Right ventricle myocardium inferior (tissue), 1 donor: ENCODE measurements around the gene WIPF1. TPM values are rescaled to one million over a fixed set of nuclear protein-coding genes. Genes with fewer than 3 reads are reported as not detected.

Source experiments
- ATAC-seq: fragments of 200-7000 bp; cut with Tn5 transposase; one replicate; pipeline ENCODE4 v1.9.1; 2020; ENCODE audit warnings: mild to moderate bottlenecking, moderate library complexity
- DNase-seq: peaks from one replicate; pipeline ENCODE4 v3.0.0; 2021; ENCODE audit errors: missing footprints
- intact Hi-C: fragments of 100-400 bp; cut with DNase I; formaldehyde crosslinking; loops from one replicate; pipeline ENCODE4 v1.11.0; 2022
- total RNA-seq: library from RNA; stranded (reverse); fragmentation: NEBNext Ultra II Directional; extraction: Animal tissue kit (Norgen Biotek cat#: 25700); gene quantifications from one replicate; pipeline ENCODE4 v1.2.1, GENCODE V29; 2021
- donor health status: DM: no; HTN: yes; CAD: no; lungs with severe emphysema.

WIPF1 gene
- total RNA-seq, 1 donor from 2014 or later: 19.4 TPM

DNA sequence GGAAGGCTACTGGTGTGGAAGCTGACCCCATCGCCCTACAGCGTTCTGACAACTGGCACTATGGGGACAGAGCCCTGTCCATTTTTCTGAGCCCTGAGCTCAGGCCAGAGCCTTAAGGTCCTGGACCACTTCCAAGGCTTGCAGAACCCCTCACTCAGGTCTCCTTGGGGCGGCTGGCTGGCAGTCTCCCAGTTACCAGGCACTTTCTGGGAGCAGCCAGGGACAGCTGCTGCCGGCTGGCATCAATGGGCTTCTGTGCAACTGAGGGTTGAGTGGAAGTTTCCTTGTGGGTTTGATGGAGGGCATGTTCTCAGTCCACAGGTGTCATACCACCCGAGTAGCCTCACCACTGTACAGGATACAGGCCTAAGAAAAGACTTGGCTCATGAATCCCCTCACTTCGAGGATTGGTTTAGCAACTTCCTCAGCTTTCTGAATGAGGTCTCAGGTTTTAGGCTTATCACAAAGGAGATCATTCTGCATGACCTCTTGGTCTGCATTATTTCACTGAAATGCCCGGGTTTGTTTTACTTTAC lies 27.4 kb upstream of the WIPF1 start:
- intact Hi-C loops: no loop called here
- no peak for ATAC-seq
- DNase-seq: no peak

DNA sequence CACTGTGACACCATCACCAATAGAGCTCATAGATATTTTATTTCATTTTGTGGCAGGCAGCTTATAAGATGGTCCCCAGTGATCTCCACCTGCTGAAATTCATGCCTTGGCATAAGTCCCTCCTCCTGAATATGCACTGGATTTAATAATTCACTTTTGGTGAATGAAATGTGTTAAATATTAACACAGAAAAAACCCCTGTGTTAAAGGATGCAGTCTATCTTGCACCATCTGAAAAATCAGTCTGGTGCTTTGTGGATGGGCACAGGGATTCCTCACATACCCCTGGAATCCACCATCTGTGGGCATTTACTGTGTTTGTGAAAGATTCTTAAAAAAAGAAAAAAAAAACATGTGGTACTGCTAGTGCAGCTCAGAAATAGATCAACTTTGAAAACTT lies 26.1 kb upstream of the WIPF1 start:
- no peak for DNase-seq
- no peak for ATAC-seq
- intact Hi-C loops: no loop called here

- ATAC-seq: no peak
- intact Hi-C loops: no loop called here
- no peak for DNase-seq
Measured at GRCh38 chr2:174623106-174623637, 25.6 kb upstream of the WIPF1 start.

DNA sequence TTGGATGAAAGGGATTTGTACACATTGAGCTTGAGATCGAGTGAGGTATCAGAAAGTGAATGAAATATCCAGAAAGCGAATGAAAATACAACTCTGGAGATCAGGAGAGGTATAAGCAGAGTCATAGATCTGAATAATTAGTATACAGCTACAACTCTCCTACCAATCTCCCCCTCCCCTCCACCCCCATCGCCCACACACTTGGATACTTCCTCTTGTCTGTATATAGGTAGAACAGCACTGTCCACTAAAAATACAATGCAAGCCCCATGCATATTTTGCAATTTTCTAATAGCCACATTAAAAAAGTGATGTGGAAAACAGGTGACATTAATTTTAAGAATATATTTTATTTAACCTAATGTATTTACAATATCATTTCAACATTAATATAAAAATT lies 23.7 kb upstream of the WIPF1 start:
- DNase-seq (no peak), ATAC-seq (no peak)
- intact Hi-C loops: no loop called here

DNA sequence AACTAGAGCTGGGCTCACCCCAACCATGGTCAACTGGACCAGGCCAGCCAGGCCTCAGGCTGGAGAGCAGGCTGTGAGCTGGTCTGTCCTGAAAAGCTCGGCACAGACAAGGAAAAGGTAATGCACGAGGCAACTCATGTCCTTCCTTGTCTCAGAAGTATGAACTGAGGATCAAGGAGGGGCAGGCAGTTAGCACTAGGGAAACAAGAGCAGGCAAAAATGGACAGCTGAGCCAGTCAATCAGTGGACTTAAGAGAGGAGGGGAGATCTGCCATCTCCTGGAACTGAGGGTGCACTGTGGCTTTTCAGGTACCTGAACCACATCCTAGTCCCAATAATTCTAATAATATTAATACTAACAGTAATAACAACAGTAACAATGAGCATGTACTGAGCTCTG lies 20.6 kb upstream of the WIPF1 start:
- no peak for ATAC-seq
- DNase-seq: no peak
- intact Hi-C loops: no loop called here

GRCh38 chr2:174617718-174618117 lies 20.1 kb upstream of the WIPF1 start:
- intact Hi-C loops: no loop called here
- no peak for DNase-seq
- ATAC-seq: no peak

GRCh38 chr2:174617120-174617519 lies 19.5 kb upstream of the WIPF1 start:
- intact Hi-C loops: no loop called here

DNA sequence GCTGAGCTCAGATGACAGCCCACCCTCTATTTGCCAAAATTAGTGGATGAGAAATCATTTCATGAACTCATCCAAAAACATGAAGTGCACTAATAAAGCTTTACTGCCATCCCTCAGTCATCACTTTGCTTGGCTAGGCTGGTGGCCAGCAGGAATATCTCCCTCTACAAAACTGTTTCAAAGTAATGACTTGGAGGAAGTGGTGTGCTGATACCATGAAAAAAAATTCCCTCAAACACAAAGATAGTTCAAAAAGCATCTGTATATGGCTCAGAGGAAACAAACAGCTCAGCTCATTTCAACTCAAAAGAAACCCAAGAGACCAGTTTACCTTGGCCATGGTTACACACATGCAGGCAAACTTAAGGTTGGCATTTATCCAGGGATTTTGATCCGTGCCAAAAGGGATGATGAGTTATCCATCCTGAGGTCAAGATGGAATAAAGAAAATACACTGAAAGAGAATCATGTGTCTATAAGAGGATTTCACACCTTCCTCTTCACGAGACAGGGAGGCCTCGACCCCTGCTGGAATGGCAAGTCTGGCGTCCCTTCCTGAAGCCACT lies 18.4 kb upstream of the WIPF1 start:
- intact Hi-C loops: no loop called here
- ATAC-seq (peak; percentile 78), DNase-seq (no peak)

More at GRCh38 chr2:174617120-174617519, 19.5 kb upstream of the WIPF1 start:
- peak; percentile 53 for ATAC-seq
- no peak for DNase-seq

DNA sequence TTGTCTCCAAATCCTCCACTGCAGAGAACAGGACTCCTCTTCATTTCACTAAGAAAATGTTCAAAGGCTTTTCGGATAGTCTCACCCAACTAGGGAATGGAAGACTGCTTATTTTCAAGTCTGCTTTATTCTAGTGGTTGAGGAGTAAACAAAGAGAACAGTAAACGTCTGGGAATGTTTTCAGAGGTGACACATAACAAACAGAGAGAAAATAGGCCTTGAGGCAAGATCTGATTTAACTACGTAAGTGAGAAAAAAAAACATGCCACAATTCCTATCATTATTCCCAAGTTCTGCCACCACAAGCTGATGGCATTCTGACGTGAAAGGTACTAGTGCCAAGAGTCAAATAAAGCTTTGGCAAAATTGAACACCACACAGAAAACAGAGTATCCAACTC lies 16.7 kb upstream of the WIPF1 start:
- no peak for ATAC-seq
- intact Hi-C loops: no loop called here
- DNase-seq: no peak

DNA sequence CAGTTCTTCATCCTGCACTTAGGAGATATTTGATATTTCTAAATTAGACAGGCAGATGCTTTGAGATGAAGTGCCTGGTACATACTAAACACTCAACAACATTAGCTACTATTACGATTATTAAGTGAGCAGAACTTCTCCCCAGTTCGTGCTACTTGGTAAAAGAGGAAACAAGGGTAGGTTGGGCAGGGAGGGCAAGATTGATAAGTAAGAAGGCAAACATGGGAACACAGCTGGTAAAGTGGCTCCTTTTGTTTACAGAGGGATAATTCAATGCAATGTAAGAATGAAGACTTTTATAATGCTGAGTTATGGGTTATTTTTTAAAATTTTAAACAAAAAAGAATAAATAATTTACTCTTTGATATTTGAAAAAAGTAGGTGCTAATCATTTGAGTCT lies 15.9 kb upstream of the WIPF1 start:
- DNase-seq: no peak
- intact Hi-C loops: no loop called here
- no peak for ATAC-seq

GRCh38 chr2:174612970-174613369 lies 15.4 kb upstream of the WIPF1 start:
- DNase-seq: no peak
- intact Hi-C loops: no loop called here
- ATAC-seq: no peak

DNA sequence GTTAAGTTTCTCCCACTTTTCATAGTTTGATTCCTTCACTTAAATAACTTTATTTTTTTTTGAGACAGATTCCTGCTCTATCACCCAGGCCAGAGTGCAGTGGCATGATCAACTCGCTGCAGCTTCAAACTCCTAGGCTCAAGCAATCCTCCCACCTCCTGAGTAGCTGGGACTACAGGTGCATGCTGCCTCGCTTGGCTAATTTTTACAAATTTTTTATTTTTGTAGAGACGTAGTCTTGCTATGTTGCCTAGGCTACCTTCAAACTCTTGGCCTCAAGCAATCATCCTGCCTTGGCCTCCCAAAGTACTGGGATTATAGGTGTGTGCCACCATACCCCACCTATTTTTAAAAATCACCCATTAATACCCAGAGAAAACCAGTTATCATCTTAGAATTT lies 14.2 kb upstream of the WIPF1 start:
- intact Hi-C loops: no loop called here
- no peak for DNase-seq
- ATAC-seq: no peak

DNA sequence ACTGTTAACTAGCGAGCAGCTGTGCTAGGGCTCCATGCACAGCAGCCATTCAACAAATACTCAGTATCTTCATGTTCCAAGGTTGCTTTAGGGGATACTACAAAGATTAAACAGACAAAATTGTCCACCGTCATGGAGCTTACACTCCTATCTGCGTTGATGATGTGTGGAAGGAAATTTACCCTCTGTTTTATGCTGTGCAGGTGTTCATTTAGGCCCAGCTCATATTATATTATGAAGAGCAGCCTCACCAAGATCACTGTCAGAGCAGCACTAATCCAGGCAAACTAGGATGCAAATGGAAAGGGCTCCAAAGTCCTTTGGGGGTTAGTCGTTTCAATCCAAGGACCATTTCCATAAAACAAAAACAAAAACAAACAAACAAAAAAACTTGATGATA lies 13.4 kb upstream of the WIPF1 start:
- intact Hi-C loops: no loop called here
- ATAC-seq: no peak
- no peak for DNase-seq

DNA sequence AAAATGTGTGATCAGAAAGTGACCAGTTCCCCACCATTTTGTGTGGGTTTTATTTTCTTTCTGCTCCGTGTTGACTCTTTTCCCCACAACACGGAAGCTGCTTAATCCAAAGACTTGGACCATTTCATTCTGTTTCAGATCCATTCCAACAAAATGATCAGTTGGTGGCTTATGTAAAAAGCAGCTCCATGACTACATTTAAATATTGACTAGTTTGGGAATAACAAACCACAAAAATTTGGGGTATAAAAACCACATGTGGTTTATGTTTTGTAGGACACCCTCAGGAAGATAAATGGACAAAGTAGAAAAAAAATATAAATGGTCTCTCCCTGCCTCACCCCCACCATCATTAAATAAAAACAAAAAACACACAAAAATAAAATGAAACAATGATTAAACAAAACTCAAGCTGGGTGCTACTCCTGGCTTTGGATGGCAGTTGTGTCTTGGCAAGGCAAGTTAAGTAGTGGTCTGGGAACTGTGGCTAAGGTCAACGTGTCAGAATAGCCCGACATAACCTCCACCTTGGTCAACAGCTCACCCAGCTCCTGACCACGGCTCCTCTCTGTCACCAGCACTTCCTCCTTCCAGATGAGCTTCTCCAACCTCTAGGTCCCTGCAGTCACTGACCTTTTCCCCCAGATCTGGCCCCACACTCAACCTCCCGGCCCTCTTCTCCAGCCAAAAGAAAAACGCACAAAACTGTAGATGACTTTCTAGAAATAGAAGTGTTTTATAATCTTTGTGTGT lies 12.8 kb upstream of the WIPF1 start:
- intact Hi-C loops: no loop called here
- ATAC-seq (no peak), DNase-seq (no peak)

- intact Hi-C loops: no loop called here
- ATAC-seq (no peak), DNase-seq (no peak)
Measured at GRCh38 chr2:174609261-174609660, 11.7 kb upstream of the WIPF1 start.

DNA sequence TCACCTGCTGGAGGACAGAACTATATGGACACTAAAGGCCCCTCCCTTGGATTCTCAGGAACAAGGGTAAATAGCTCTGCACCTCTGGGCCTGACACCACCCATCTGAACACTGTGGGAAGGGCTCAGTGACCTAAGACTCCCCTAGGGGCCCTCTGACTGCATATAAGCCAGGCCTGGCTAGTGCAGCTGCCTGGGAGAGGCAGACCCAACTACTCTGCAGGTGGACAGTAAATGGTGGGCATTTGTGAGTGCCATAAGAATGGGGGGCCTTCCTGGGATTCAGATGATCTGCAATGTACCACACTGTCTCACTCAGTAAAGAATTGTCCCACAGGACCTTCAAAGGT lies 11.2 kb upstream of the WIPF1 start:
- no peak for DNase-seq
- ATAC-seq: no peak
- intact Hi-C loops: no loop called here

DNA sequence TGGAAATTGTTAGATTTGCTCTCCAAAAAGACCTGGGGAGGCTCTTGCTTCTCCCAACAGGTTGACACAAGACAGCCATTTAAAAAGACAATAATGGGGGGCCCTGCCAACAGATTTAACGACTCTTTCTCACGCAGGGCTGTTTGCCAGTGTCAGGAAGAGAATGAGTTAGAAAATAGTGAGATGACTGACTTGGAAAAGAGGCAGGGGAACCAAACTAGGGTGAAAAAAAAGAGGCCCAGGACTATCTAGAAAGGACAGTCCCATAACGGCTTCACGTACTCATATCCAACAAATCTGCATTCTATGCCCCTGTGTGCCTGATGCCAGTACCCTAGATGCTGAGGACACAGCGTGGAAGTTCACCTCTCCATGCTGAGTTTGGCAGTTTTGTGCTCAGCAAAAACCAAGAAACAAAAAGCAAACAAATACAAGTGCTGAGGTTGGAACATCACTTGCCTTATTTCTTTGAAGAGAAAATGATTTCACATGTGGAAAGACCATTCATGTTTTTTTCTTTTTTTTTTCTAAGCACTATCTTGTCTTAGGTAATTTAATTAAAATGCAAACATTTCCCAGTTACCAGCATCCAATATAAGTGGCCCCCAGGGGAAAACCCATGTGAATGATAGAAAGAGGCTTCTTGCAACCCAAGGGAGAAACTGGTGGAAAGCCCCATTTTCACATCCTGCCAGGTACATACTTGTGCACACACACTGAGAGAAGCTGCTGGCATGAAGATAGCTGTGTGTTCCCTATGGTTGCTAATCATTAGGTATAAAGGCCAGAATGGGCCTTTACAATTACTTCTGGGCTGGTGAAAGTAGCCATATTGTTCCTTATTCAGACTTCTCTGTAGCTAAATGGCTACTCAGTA lies 10.6 kb upstream of the WIPF1 start:
- intact Hi-C loops: no loop called here
- ATAC-seq (no peak), DNase-seq (no peak)

GRCh38 chr2:174607584-174607983 lies 10.0 kb upstream of the WIPF1 start:
- ATAC-seq (no peak), DNase-seq (no peak)
- intact Hi-C loops: no loop called here

DNA sequence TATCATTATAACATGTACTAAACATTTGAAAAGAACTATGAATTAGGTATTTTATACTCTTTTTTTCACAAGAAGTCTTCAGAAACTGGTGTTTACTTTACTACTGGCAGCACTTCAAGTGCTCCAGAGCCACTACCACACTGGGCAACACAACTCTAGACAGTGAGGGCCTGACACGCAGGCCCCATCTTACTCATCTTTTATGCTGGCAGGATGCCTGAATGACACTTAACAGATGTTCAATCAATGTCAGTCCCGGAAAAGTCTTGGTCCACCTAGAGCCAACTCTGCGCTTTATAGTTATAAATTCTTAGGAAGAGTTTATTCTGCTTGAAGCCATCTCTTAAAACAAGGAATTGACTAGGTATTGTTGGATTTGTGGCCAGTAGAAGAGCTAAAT lies 8.7 kb upstream of the WIPF1 start:
- DNase-seq: no peak
- intact Hi-C loops: no loop called here
- ATAC-seq: no peak

DNA sequence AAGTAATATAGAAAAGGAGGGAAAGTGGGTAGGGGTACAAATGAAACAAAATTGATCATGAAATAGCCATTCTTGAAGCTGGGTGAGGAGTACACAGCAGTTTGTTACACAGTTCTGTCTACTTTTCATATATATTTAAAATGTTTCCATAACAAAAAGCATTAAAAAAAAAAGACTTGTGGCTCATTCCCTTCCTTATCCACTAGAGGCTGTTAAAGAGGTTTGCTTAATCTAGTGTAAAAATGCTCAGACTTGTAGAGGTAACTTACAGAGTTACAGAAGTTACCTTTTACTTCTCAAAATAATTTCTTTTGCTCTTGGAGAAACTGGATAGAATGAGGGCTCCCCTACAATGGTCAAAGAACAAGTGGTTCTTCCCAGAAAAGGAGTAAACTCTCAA lies 8.1 kb upstream of the WIPF1 start:
- intact Hi-C loops: no loop called here
- DNase-seq: no peak
- no peak for ATAC-seq
